ENCODE measurements around the gene CLN6. TPM values are rescaled to one million over a fixed set of nuclear protein-coding genes. Genes with fewer than 3 reads are reported as not detected.

CLN6 gene
- total and polyA plus RNA-seq, 9 of the 15 experiments (the other 6 are each of a cell fraction or from before 2014, with no cell fraction given): 0.71 to 53.3 (median 39.3) TPM

GRCh38 chr15:68205954-68206539 lies 23.5 kb downstream of the CLN6 start (continued):
- TF ChIP-seq ARID3B (CRISPR knock-in tag; IDR thresholded peaks at IDR 0.05; ENCODE audit: borderline replicate concordance) (no peak), ZNF583 (CRISPR knock-in tag; IDR thresholded peaks at IDR 0.05) (no peak), HDAC6 (IDR thresholded peaks at IDR 0.05; ENCODE audit: low read depth, low read length) (no peak), ERF (CRISPR knock-in tag; IDR thresholded peaks at IDR 0.05) (no peak), CBFA2T3 (IDR thresholded peaks at IDR 0.05) (no peak), CUX1 (CRISPR knock-in tag; IDR thresholded peaks at IDR 0.05) (no peak), ETV6 (IDR thresholded peaks at IDR 0.05; ENCODE audit: borderline replicate concordance in 1 of 2, low read depth in 2 of 2, low read length in 1 of 2) (peak in 1 of 2 experiments; percentile 56; a peak in 1 of 4 replicates), ETV6 (CRISPR knock-in tag; IDR thresholded peaks at IDR 0.05; ENCODE audit: borderline replicate concordance) (no peak), TARDBP (IDR thresholded peaks at IDR 0.05) (no peak), HBP1 (CRISPR knock-in tag; IDR thresholded peaks at IDR 0.05) (0 out of 2 replicates have a peak, but pooled peaks have one; percentile 35), ARID4B (CRISPR knock-in tag; IDR thresholded peaks at IDR 0.05) (0 out of 2 replicates have a peak, but pooled peaks have one; percentile 19), BCL6 (CRISPR knock-in tag; IDR thresholded peaks at IDR 0.05) (no peak), MYC (IDR thresholded peaks at IDR 0.05; ENCODE audit: low read depth, low read length) (peak; percentile 57; the same call in 1 of the 2 replicates), MYC (CRISPR knock-in tag; IDR thresholded peaks at IDR 0.05; ENCODE audit: borderline replicate concordance, low read depth) (no peak), POLR2G (IDR thresholded peaks at IDR 0.05; ENCODE audit: low read depth, low read length) (peak; percentile 50; the same call in 1 of the 2 replicates), SUPT5H (IDR thresholded peaks at IDR 0.05) (no peak)
